ENCODE results near the gene MORN1. TPM values are rescaled to one million over a fixed set of nuclear protein-coding genes. Genes with fewer than 3 reads are reported as not detected.

MORN1 gene
- total RNA-seq, 1 experiment from 2014 or later = 6.2 TPM

DNA sequence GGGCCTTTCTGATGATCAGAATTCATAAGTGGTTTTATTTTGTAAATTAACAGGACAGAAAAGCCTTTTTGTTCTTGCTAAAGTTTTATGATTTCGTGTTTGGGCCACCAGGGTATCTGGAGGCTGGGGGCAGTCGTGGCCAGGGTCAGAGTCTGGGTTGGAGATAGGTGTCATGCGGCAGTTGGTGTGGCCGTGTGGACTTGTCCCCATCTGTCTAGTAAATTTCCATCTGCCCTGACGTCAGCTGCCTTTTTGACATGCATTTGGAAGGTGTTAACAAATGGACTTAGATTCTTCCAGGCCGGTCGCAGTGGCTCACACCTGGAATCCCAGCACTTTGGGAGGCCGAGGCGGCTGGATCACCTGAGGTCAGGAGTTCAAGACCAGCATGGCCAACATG, 106.4 kb downstream of the MORN1 start:
- Histone ChIP-seq H2AFZ (ENCODE audit: low read length) (no peak overlapping the region), H3K4me3 (ENCODE audit: low read length) (no peak overlapping the region), H4K20me1 (ENCODE audit: insufficient read depth, low read depth, low read length) (peaks cover 16% of the 10 kb centered on the region; the same call in 1 of the 2 replicates), H3K9me3 (ENCODE audit: low read length) (no peaks in the 10 kb centered on the region), H3K79me2 (ENCODE audit: low read length) (no peaks in the 10 kb centered on the region), H3K4me1 (ENCODE audit: low read length) (no peaks in the 10 kb centered on the region), H3K4me2 (ENCODE audit: low read depth, low read length, poor library complexity, severe bottlenecking) (no peak overlapping the region), H3K36me3 (ENCODE audit: insufficient read depth, low read length) (no peaks in the 10 kb centered on the region), H3K9me2 (replicated peaks; ENCODE audit: insufficient read depth, low read length) (no peaks in the 10 kb centered on the region), H3K27ac (ENCODE audit: low read length) (no peak overlapping the region), H3K9ac (ENCODE audit: low read length) (no peak overlapping the region), H3K27me3 (ENCODE audit: low read length) (no peaks in the 10 kb centered on the region)
- DNase-seq = no peak

GRCh38 chr1:2283991-2284895, 107.1 kb downstream of the MORN1 start:
- H3K9me2 ChIP-seq (replicated peaks; ENCODE audit: insufficient read depth, low read length) = no peaks in the 10 kb centered on the region
- no peak overlapping the region for H3K4me3 ChIP-seq (ENCODE audit: low read length)
- H2AFZ ChIP-seq (ENCODE audit: low read length) = no peak overlapping the region
- H3K4me2 ChIP-seq (ENCODE audit: low read depth, low read length, poor library complexity, severe bottlenecking) = no peak overlapping the region
- no peaks in the 10 kb centered on the region for H3K4me1 ChIP-seq (ENCODE audit: low read length)
- no peak overlapping the region for H3K9ac ChIP-seq (ENCODE audit: low read length)
- H3K79me2 ChIP-seq (ENCODE audit: low read length) = no peaks in the 10 kb centered on the region
- no peak for DNase-seq
- no peaks in the 10 kb centered on the region for H3K9me3 ChIP-seq (ENCODE audit: low read length)
- H3K27me3 ChIP-seq (ENCODE audit: low read length) = no peaks in the 10 kb centered on the region
- H4K20me1 ChIP-seq (ENCODE audit: insufficient read depth, low read depth, low read length) = peaks cover 11% of the 10 kb centered on the region; the same call in 1 of the 2 replicates
- no peaks in the 10 kb centered on the region for H3K36me3 ChIP-seq (ENCODE audit: insufficient read depth, low read length)
- H3K27ac ChIP-seq (ENCODE audit: low read length) = no peak overlapping the region

DNA sequence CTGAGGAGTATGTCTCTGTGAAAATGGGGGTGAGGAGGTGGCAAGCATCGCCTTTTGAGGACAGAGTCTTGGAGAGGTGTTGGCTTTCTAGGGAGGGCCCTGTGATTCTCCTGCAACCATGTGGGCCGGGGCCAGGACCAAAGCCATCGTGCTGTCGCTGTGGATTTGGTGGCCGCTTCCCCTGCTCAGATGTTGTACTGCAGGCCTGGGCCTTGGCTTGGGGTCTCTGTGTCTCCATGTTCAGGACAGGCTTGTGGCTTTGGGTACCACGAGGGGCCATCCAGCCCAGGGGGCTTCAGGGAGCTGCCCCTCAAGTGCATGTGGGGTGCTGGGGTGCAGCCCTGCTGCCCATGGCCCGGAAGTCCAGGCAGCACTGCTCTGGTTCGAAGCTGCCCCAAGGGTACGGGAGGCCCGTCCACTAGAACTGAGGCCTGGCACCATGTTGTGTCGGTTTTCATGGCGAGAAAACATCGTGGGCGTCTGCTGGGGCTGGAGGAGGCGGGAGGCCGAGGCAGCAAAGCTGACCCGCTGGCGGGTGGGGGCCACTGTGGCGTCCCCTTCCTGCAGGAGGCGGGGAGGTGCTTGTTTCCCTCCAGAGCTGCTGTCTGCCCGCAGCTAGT, 107.9 kb downstream of the MORN1 start:
- no peaks in the 10 kb centered on the region for H3K27me3 ChIP-seq (ENCODE audit: low read length)
- H4K20me1 ChIP-seq (ENCODE audit: insufficient read depth, low read depth, low read length) = peaks cover 4% of the 10 kb centered on the region; the same call in 1 of the 2 replicates
- H2AFZ ChIP-seq (ENCODE audit: low read length) = no peak overlapping the region
- no peak for DNase-seq
- H3K9me3 ChIP-seq (ENCODE audit: low read length) = no peaks in the 10 kb centered on the region; the same call in 1 of the 2 replicates
- no peak overlapping the region for H3K4me2 ChIP-seq (ENCODE audit: low read depth, low read length, poor library complexity, severe bottlenecking)
- H3K4me1 ChIP-seq (ENCODE audit: low read length) = no peaks in the 10 kb centered on the region
- no peak overlapping the region for H3K9ac ChIP-seq (ENCODE audit: low read length)
- H3K4me3 ChIP-seq (ENCODE audit: low read length) = no peak overlapping the region
- H3K9me2 ChIP-seq (replicated peaks; ENCODE audit: insufficient read depth, low read length) = no peaks in the 10 kb centered on the region
- no peak overlapping the region for H3K27ac ChIP-seq (ENCODE audit: low read length)
- no peaks in the 10 kb centered on the region for H3K79me2 ChIP-seq (ENCODE audit: low read length)
- no peaks in the 10 kb centered on the region for H3K36me3 ChIP-seq (ENCODE audit: insufficient read depth, low read length)

GRCh38 chr1:2282556-2283270, 108.6 kb downstream of the MORN1 start:
- H3K79me2 ChIP-seq (ENCODE audit: low read length) = no peaks in the 10 kb centered on the region
- no peaks in the 10 kb centered on the region for H3K27me3 ChIP-seq (ENCODE audit: low read length)
- no peak for DNase-seq
- no peak overlapping the region for H3K27ac ChIP-seq (ENCODE audit: low read length)
- no peak overlapping the region for H2AFZ ChIP-seq (ENCODE audit: low read length)
- no peak overlapping the region for H3K4me3 ChIP-seq (ENCODE audit: low read length)
- no peaks in the 10 kb centered on the region for H3K9me2 ChIP-seq (replicated peaks; ENCODE audit: insufficient read depth, low read length)
- no peaks in the 10 kb centered on the region; the same call in 1 of the 2 replicates for H4K20me1 ChIP-seq (ENCODE audit: insufficient read depth, low read depth, low read length)
- H3K9me3 ChIP-seq (ENCODE audit: low read length) = no peaks in the 10 kb centered on the region; the same call in 1 of the 2 replicates
- H3K36me3 ChIP-seq (ENCODE audit: insufficient read depth, low read length) = no peaks in the 10 kb centered on the region
- no peaks in the 10 kb centered on the region for H3K4me1 ChIP-seq (ENCODE audit: low read length)
- H3K9ac ChIP-seq (ENCODE audit: low read length) = no peak overlapping the region
- H3K4me2 ChIP-seq (ENCODE audit: low read depth, low read length, poor library complexity, severe bottlenecking) = no peak overlapping the region

DNA sequence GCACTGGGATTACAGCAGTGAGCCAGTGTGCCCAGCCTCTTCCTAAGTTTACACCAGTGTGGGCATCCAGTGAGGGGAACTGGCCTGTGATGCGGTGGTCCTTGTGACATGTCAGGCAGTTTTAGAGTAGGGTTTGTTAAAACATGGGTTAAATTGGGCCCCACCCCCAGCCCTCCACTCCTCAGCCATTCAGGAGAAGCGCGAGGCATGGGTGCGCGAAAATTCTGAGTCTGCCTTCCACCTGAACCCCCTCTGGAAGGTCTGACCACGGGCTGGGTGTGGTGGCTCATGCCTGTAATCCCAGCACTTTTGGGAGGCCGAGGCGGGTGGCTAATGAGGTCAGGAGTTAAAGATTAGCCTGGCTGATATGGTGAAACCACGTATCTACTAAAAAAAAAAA, 111.5 kb downstream of the MORN1 start:
- Histone ChIP-seq H3K4me2 (ENCODE audit: low read depth, low read length, poor library complexity, severe bottlenecking) (no peak overlapping the region), H4K20me1 (ENCODE audit: insufficient read depth, low read depth, low read length) (no peaks in the 10 kb centered on the region), H3K36me3 (ENCODE audit: insufficient read depth, low read length) (no peaks in the 10 kb centered on the region), H3K4me1 (ENCODE audit: low read length) (no peaks in the 10 kb centered on the region), H3K27ac (ENCODE audit: low read length) (no peak overlapping the region), H3K9me2 (replicated peaks; ENCODE audit: insufficient read depth, low read length) (no peaks in the 10 kb centered on the region), H3K79me2 (ENCODE audit: low read length) (no peaks in the 10 kb centered on the region), H3K27me3 (ENCODE audit: low read length) (no peaks in the 10 kb centered on the region), H3K4me3 (ENCODE audit: low read length) (no peak overlapping the region), H3K9me3 (ENCODE audit: low read length) (no peaks in the 10 kb centered on the region; the same call in 1 of the 2 replicates), H3K9ac (ENCODE audit: low read length) (no peak overlapping the region), H2AFZ (ENCODE audit: low read length) (no peak overlapping the region)
- DNase-seq = no peak

- H3K36me3 ChIP-seq (ENCODE audit: insufficient read depth, low read length) = no peaks in the 10 kb centered on the region
- no peaks in the 10 kb centered on the region for H3K79me2 ChIP-seq (ENCODE audit: low read length)
- no peak overlapping the region for H3K9ac ChIP-seq (ENCODE audit: low read length)
- H4K20me1 ChIP-seq (ENCODE audit: insufficient read depth, low read depth, low read length) = no peaks in the 10 kb centered on the region; the same call in 1 of the 2 replicates
- no peaks in the 10 kb centered on the region for H3K9me2 ChIP-seq (replicated peaks; ENCODE audit: insufficient read depth, low read length)
- no peak overlapping the region for H3K4me3 ChIP-seq (ENCODE audit: low read length)
- no peak overlapping the region for H2AFZ ChIP-seq (ENCODE audit: low read length)
- H3K27ac ChIP-seq (ENCODE audit: low read length) = no peak overlapping the region
- no peaks in the 10 kb centered on the region for H3K4me1 ChIP-seq (ENCODE audit: low read length)
- no peak for DNase-seq
- no peaks in the 10 kb centered on the region for H3K27me3 ChIP-seq (ENCODE audit: low read length)
- H3K4me2 ChIP-seq (ENCODE audit: low read depth, low read length, poor library complexity, severe bottlenecking) = no peak overlapping the region
- H3K9me3 ChIP-seq (ENCODE audit: low read length) = no peaks in the 10 kb centered on the region; the same call in 1 of the 2 replicates
Observed at GRCh38 chr1:2279210-2279639, 112.1 kb downstream of the MORN1 start.

DNA sequence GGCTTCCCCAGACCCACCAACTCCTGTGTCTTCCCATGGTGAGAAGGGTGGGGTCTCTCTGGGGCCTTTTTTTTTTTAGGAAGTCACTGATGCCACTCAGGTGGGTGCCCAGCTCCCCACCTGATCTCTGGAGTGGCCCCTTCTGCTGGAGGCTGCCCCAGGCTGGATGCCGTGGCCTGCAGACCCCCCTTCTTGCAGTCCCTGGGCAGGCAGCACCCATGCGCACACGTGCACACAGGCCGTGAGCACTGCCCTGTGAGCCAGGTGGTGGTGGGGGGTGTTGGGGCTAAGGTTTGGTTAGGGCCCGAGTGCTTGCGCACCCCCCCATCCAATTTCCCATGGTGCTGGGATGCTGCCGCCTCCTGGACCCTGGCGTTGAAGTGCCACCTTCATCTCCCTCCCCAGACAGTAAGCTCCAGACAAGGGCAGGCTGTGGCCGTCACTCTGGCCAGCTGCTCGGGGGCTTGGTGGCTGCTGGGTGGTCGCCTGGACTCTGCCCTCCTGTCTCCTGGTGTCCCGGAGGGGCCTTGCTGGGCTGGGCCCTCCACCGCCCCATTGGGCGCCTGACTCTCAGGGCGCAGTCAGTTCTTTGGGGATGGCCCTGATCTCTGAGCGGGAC, 112.7 kb downstream of the MORN1 start:
- no peak for DNase-seq
- Histone ChIP-seq H3K4me2 (ENCODE audit: low read depth, low read length, poor library complexity, severe bottlenecking) (no peak overlapping the region), H3K9ac (ENCODE audit: low read length) (no peak overlapping the region), H3K36me3 (ENCODE audit: insufficient read depth, low read length) (no peaks in the 10 kb centered on the region), H3K9me3 (ENCODE audit: low read length) (no peaks in the 10 kb centered on the region; the same call in 1 of the 2 replicates), H3K9me2 (replicated peaks; ENCODE audit: insufficient read depth, low read length) (no peaks in the 10 kb centered on the region), H3K79me2 (ENCODE audit: low read length) (no peaks in the 10 kb centered on the region), H3K4me1 (ENCODE audit: low read length) (no peaks in the 10 kb centered on the region), H4K20me1 (ENCODE audit: insufficient read depth, low read depth, low read length) (peaks cover 3% of the 10 kb centered on the region; the same call in 1 of the 2 replicates), H2AFZ (ENCODE audit: low read length) (no peak overlapping the region), H3K4me3 (ENCODE audit: low read length) (no peak overlapping the region), H3K27ac (ENCODE audit: low read length) (no peak overlapping the region), H3K27me3 (ENCODE audit: low read length) (no peaks in the 10 kb centered on the region)

All from Karpas-422 (cell line).